Measurements from ENCODE around the gene GPX4. TPM values are rescaled to one million over a fixed set of nuclear protein-coding genes. Genes with fewer than 3 reads are reported as not detected.

The GPX4 gene
- total and polyA plus RNA-seq, 2 experiments from 2014 or later: 351 to 573 TPM

DNA sequence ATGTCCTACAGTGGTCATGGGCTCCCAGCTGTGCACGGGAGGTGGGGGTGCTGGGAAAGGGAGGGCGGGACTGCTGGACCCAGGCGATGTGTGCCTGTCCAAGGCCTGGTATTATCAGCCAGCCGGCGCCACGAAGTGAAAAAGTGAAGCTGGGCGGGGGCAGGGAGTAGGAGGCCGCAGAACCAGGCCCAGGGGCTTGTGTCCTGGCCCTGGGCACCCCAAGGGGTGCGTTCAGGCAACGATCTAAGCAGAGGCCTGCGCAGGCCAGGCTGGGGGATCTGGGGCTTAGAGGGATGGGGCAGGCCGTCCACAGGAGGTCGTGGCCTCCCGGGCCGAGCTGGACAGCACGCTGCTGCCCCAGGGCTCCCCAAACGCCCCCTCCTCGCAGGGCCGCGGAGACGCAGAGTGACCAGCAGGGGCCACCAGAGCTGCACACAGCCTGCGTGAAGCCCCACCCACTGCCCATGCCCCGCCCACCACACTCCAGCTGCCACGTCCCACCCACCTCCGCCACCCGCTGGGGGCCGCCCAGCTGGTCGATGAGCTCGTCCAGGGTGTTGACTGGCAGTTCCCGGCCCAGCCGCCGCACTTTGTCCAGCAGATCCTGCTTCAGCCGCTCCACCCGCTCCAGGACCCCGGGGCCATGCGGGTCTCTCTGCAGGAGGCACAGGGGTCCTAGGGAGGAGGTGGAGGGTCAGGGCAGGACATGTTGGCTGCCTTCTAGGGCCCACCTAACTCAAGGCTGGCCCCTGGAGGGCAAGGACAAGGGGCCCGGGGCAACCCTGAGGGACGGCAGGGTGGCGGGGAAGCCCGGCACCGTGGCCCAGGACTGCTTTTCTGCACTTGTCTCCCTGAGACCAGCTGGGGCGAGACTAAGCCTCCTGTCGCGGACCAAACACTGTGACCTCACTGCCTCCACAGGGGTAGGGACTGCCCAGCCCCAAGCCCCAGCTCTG is 9.5 kb downstream of the GPX4 start:
- H3K4me3 ChIP-seq: no peak overlapping the region
- TF ChIP-seq, protein P1, sequence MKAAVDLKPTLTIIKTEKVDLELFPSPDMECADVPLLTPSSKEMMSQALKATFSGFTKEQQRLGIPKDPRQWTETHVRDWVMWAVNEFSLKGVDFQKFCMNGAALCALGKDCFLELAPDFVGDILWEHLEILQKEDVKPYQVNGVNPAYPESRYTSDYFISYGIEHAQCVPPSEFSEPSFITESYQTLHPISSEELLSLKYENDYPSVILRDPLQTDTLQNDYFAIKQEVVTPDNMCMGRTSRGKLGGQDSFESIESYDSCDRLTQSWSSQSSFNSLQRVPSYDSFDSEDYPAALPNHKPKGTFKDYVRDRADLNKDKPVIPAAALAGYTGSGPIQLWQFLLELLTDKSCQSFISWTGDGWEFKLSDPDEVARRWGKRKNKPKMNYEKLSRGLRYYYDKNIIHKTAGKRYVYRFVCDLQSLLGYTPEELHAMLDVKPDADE (IDR thresholded peaks at IDR 0.05): no peak
- TF ChIP-seq, protein P2, sequence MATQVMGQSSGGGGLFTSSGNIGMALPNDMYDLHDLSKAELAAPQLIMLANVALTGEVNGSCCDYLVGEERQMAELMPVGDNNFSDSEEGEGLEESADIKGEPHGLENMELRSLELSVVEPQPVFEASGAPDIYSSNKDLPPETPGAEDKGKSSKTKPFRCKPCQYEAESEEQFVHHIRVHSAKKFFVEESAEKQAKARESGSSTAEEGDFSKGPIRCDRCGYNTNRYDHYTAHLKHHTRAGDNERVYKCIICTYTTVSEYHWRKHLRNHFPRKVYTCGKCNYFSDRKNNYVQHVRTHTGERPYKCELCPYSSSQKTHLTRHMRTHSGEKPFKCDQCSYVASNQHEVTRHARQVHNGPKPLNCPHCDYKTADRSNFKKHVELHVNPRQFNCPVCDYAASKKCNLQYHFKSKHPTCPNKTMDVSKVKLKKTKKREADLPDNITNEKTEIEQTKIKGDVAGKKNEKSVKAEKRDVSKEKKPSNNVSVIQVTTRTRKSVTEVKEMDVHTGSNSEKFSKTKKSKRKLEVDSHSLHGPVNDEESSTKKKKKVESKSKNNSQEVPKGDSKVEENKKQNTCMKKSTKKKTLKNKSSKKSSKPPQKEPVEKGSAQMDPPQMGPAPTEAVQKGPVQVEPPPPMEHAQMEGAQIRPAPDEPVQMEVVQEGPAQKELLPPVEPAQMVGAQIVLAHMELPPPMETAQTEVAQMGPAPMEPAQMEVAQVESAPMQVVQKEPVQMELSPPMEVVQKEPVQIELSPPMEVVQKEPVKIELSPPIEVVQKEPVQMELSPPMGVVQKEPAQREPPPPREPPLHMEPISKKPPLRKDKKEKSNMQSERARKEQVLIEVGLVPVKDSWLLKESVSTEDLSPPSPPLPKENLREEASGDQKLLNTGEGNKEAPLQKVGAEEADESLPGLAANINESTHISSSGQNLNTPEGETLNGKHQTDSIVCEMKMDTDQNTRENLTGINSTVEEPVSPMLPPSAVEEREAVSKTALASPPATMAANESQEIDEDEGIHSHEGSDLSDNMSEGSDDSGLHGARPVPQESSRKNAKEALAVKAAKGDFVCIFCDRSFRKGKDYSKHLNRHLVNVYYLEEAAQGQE (IDR thresholded peaks at IDR 0.05; ENCODE audit: unreplicated experiment): no peak
- TF ChIP-seq STAT1 (IDR thresholded peaks at IDR 0.05; ENCODE audit: unreplicated experiment): no peak
- TF ChIP-seq CREB1 (CRISPR knock-in tag; IDR thresholded peaks at IDR 0.05; ENCODE audit: low read depth): 0 out of 2 replicates have a peak, but pooled peaks have one; percentile 25
- TF ChIP-seq ZNF331 (CRISPR knock-in tag; IDR thresholded peaks at IDR 0.05; ENCODE audit: low read depth): no peak
- no peak; the same call in 1 of the 2 replicates for TF ChIP-seq POLR2AphosphoS5 (IDR thresholded peaks at IDR 0.05; ENCODE audit: low read depth)
- TF ChIP-seq ZNF114 (CRISPR knock-in tag; IDR thresholded peaks at IDR 0.05): no peak
- TF ChIP-seq, protein P3, sequence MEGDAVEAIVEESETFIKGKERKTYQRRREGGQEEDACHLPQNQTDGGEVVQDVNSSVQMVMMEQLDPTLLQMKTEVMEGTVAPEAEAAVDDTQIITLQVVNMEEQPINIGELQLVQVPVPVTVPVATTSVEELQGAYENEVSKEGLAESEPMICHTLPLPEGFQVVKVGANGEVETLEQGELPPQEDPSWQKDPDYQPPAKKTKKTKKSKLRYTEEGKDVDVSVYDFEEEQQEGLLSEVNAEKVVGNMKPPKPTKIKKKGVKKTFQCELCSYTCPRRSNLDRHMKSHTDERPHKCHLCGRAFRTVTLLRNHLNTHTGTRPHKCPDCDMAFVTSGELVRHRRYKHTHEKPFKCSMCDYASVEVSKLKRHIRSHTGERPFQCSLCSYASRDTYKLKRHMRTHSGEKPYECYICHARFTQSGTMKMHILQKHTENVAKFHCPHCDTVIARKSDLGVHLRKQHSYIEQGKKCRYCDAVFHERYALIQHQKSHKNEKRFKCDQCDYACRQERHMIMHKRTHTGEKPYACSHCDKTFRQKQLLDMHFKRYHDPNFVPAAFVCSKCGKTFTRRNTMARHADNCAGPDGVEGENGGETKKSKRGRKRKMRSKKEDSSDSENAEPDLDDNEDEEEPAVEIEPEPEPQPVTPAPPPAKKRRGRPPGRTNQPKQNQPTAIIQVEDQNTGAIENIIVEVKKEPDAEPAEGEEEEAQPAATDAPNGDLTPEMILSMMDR (conservative IDR thresholded peaks at IDR 0.05; ENCODE audit: low read depth in 2 of 2): peak; percentile 64 to 91
- TF ChIP-seq NANOG (IDR thresholded peaks at IDR 0.05; ENCODE audit: borderline replicate concordance): no peak
- TF ChIP-seq, protein P4, sequence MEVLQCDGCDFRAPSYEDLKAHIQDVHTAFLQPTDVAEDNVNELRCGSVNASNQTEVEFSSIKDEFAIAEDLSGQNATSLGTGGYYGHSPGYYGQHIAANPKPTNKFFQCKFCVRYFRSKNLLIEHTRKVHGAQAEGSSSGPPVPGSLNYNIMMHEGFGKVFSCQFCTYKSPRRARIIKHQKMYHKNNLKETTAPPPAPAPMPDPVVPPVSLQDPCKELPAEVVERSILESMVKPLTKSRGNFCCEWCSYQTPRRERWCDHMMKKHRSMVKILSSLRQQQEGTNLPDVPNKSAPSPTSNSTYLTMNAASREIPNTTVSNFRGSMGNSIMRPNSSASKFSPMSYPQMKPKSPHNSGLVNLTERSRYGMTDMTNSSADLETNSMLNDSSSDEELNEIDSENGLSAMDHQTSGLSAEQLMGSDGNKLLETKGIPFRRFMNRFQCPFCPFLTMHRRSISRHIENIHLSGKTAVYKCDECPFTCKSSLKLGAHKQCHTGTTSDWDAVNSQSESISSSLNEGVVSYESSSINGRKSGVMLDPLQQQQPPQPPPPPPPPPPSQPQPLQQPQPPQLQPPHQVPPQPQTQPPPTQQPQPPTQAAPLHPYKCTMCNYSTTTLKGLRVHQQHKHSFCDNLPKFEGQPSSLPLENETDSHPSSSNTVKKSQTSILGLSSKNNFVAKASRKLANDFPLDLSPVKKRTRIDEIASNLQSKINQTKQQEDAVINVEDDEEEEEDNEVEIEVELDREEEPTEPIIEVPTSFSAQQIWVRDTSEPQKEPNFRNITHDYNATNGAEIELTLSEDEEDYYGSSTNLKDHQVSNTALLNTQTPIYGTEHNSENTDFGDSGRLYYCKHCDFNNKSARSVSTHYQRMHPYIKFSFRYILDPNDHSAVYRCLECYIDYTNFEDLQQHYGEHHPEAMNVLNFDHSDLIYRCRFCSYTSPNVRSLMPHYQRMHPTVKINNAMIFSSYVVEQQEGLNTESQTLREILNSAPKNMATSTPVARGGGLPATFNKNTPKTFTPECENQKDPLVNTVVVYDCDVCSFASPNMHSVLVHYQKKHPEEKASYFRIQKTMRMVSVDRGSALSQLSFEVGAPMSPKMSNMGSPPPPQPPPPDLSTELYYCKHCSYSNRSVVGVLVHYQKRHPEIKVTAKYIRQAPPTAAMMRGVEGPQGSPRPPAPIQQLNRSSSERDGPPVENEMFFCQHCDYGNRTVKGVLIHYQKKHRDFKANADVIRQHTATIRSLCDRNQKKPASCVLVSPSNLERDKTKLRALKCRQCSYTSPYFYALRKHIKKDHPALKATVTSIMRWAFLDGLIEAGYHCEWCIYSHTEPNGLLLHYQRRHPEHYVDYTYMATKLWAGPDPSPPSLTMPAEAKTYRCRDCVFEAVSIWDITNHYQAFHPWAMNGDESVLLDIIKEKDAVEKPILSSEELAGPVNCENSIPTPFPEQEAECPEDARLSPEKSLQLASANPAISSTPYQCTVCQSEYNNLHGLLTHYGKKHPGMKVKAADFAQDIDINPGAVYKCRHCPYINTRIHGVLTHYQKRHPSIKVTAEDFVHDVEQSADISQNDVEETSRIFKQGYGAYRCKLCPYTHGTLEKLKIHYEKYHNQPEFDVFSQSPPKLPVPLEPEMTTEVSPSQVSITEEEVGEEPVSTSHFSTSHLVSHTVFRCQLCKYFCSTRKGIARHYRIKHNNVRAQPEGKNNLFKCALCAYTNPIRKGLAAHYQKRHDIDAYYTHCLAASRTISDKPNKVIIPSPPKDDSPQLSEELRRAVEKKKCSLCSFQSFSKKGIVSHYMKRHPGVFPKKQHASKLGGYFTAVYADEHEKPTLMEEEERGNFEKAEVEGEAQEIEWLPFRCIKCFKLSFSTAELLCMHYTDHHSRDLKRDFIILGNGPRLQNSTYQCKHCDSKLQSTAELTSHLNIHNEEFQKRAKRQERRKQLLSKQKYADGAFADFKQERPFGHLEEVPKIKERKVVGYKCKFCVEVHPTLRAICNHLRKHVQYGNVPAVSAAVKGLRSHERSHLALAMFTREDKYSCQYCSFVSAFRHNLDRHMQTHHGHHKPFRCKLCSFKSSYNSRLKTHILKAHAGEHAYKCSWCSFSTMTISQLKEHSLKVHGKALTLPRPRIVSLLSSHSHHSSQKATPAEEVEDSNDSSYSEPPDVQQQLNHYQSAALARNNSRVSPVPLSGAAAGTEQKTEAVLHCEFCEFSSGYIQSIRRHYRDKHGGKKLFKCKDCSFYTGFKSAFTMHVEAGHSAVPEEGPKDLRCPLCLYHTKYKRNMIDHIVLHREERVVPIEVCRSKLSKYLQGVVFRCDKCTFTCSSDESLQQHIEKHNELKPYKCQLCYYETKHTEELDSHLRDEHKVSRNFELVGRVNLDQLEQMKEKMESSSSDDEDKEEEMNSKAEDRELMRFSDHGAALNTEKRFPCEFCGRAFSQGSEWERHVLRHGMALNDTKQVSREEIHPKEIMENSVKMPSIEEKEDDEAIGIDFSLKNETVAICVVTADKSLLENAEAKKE (CRISPR knock-in tag; IDR thresholded peaks at IDR 0.05): no peak
- no peak for TF ChIP-seq JUNB (IDR thresholded peaks at IDR 0.05; ENCODE audit: unreplicated experiment)
- TF ChIP-seq EZH2 (IDR thresholded peaks at IDR 0.05; ENCODE audit: low read depth, unreplicated experiment): no peak
- no peak for TF ChIP-seq EZH2phosphoT487 (IDR thresholded peaks at IDR 0.05; ENCODE audit: unreplicated experiment)
- no peak overlapping the region for H3K4me3 Mint-ChIP-seq
- H2AFZ ChIP-seq: no peak overlapping the region
- peaks cover 5% of the 10 kb centered on the region for H3K36me3 Mint-ChIP-seq (ENCODE audit: low read depth)
- H3K27me3 ChIP-seq (ENCODE audit: insufficient read depth): no peaks in the 10 kb centered on the region
- peak overlapping the region; percentile 43; the same call in 1 of the 2 replicates for H3K4me2 ChIP-seq
- peak overlapping the region; percentile 69; the same call in 1 of the 2 replicates for H3K27ac ChIP-seq (ENCODE audit: low read depth)
- 0 out of 2 replicates have a peak, but pooled peaks cover 3% of the 10 kb centered on the region for H3F3A ChIP-seq (replicated peaks; ENCODE audit: low read depth)
- no peaks in the 10 kb centered on the region for H4K20me1 ChIP-seq (replicated peaks; ENCODE audit: insufficient read depth)
- no peaks in the 10 kb centered on the region for H3K4me1 ChIP-seq (ENCODE audit: insufficient read depth)
- H3K27ac Mint-ChIP-seq: peak overlapping the region; percentile 62; the same call in 1 of the 2 replicates
- peak; percentile 61 for ATAC-seq
- no peaks in the 10 kb centered on the region for H3K36me3 ChIP-seq (ENCODE audit: insufficient read depth)
- DNase-seq (ENCODE audit: low spot score): peak; percentile 94
- H3K79me2 ChIP-seq (replicated peaks; ENCODE audit: insufficient read depth): no peaks in the 10 kb centered on the region
- H3K4me1 Mint-ChIP-seq: peaks cover 2% of the 10 kb centered on the region; the same call in 1 of the 3 replicates
- no peaks in the 10 kb centered on the region for H3K9me2 ChIP-seq (ENCODE audit: insufficient read depth)
- H3K27me3 Mint-ChIP-seq (ENCODE audit: insufficient read depth, low read depth, poor library complexity): peaks cover 10% of the 10 kb centered on the region
- no peaks in the 10 kb centered on the region for H3K9me3 Mint-ChIP-seq
